Activated CD8-positive, alpha-beta memory T cell treated with anti-CD3 and anti-CD28 coated beads, Interleukin-2, amount 50 U/mL, for 1 hour (primary cell): ENCODE data around the gene IRAK3.
"Not testable (repeated sequence)": the region's sequence is repeated elsewhere in the genome, so short reads cannot be mapped to it uniquely, and the experiment has no call there.

Experiments
- DNase-seq: peaks from one replicate; pipeline ENCODE4 v3.0.0-alpha.2; 2020; ENCODE audit errors: extremely low read depth

Gene IRAK3

GRCh38 chr12:66170606-66171005 is 18.4 kb upstream of the IRAK3 start:
- DNase-seq, result no peak

GRCh38 chr12:66174391-66175325 is 14.4 kb upstream of the IRAK3 start:
- not testable (repeated sequence) for DNase-seq

GRCh38 chr12:66176105-66176900 is 12.7 kb upstream of the IRAK3 start:
- no peak for DNase-seq

- DNase-seq, result no peak
Measured at GRCh38 chr12:66182956-66183355, 6.1 kb upstream of the IRAK3 start.

- not testable (repeated sequence) for DNase-seq
Measured at GRCh38 chr12:66184822-66185221, 4.2 kb upstream of the IRAK3 start.

GRCh38 chr12:66187036-66187435 is 2.0 kb upstream of the IRAK3 start:
- no peak for DNase-seq

GRCh38 chr12:66187821-66188220 is 1.2 kb upstream of the IRAK3 start:
- DNase-seq, result no peak

- DNase-seq, result no peak
Measured at GRCh38 chr12:66189486-66189843, 451 bp downstream of the IRAK3 start.

- DNase-seq, result no peak
Measured at GRCh38 chr12:66189889-66190288, 875 bp downstream of the IRAK3 start.

- DNase-seq, result no peak
Measured at GRCh38 chr12:66190519-66191370, 1.7 kb downstream of the IRAK3 start.

GRCh38 chr12:66191547-66192126 is 2.6 kb downstream of the IRAK3 start:
- DNase-seq, result no peak

GRCh38 chr12:66194122-66194521 is 5.1 kb downstream of the IRAK3 start:
- DNase-seq, result no peak

GRCh38 chr12:66195242-66195641 is 6.2 kb downstream of the IRAK3 start:
- no peak for DNase-seq

- no peak for DNase-seq
Measured at GRCh38 chr12:66196806-66197205, 7.8 kb downstream of the IRAK3 start.

- no peak for DNase-seq
Measured at GRCh38 chr12:66197495-66197921, 8.5 kb downstream of the IRAK3 start.

- DNase-seq, result no peak
Measured at GRCh38 chr12:66199141-66199540, 10.1 kb downstream of the IRAK3 start.

GRCh38 chr12:66199831-66200509 is 11.0 kb downstream of the IRAK3 start:
- DNase-seq, result no peak

- DNase-seq, result no peak
Measured at GRCh38 chr12:66203820-66204219, 14.8 kb downstream of the IRAK3 start.

GRCh38 chr12:66206141-66206540 is 17.1 kb downstream of the IRAK3 start:
- DNase-seq, result no peak

- DNase-seq, result no peak
Measured at GRCh38 chr12:66210840-66211239, 21.8 kb downstream of the IRAK3 start.

GRCh38 chr12:66211573-66211972 is 22.6 kb downstream of the IRAK3 start:
- DNase-seq, result not testable (repeated sequence)
